K562 (cell line): ENCODE data around the gene ZNF557. TPM values are rescaled to one million over a fixed set of nuclear protein-coding genes. Genes with fewer than 3 reads are reported as not detected.

Experiments used
- ATF7 ChIP-seq: fragments of 450-650 bp; IDR thresholded peaks from 2 replicates; pipeline ENCODE4 v1.7.1; 2014; ENCODE audit warnings: mild to moderate bottlenecking, moderate library complexity
- FUS ChIP-seq: fragments of 200-400 bp; formaldehyde crosslinking; optimal IDR thresholded peaks from 2 replicates; pipeline ENCODE3; 2017; ENCODE audit warnings: low read depth, low read length
- GATAD2A ChIP-seq: fragments of 450-650 bp; IDR thresholded peaks from 2 replicates; pipeline ENCODE4 v1.6.1; 2017
- HDGF ChIP-seq: fragments of 450-650 bp; IDR thresholded peaks from 2 replicates; pipeline ENCODE4 v1.6.1; 2016
- KLF16 ChIP-seq: IDR thresholded peaks from 2 replicates; pipeline ENCODE4 v1.6.1; 2016; ENCODE audit warnings: antibody characterized with exemption
- NFIC ChIP-seq: fragments of 450-650 bp; IDR thresholded peaks from 2 replicates; pipeline ENCODE4 v1.6.1; 2017; ENCODE audit warnings: mild to moderate bottlenecking, inconsistent platforms
- PML ChIP-seq: IDR thresholded peaks from 2 replicates; pipeline ENCODE4 v1.6.1; 2012; ENCODE audit warnings: low read length, inconsistent platforms
- SP1 ChIP-seq: sonication (generic); formaldehyde crosslinking; IDR thresholded peaks from 2 replicates; pipeline ENCODE4 v1.8.1; 2022; ENCODE audit warnings: mild to moderate bottlenecking, missing genetic modification reagents
- polyA plus RNA-seq, 8 experiments: library from polyadenylated mRNA; depleted of rRNA in 4 of 8; stranded (reverse) in 5 of 8; unstranded in 3 of 8; fragments of >200 nt; fragmentation: Nextera tagmentation in 2 of 8; fragmentation: Illumina TruSeq in 1 of 8; extraction: Ambion mirVana in 2 of 8; extraction: Trizol in 1 of 8; gene quantifications; 2 replicates each; pipeline versions ENCODE4 v1.2.1 to v1.2.3, GENCODE V29; 2011 to 2014; ENCODE audit warnings: inconsistent platforms in 1 of 8, missing spikeins in 1 of 8
- total RNA-seq, 7 experiments: library from RNA; depleted of rRNA in 6 of 7; stranded (reverse); fragments of >200 nt in 6 of 7; fragmentation: Illumina TruSeq in 2 of 7; extraction: Trizol in 2 of 7; gene quantifications; 2 replicates each; pipeline versions ENCODE4 v1.2.1 to v1.2.3, GENCODE V29; 2011 to 2021; ENCODE audit warnings: low replicate concordance in 1 of 7
- TF ChIP-seq, protein P1 (sequence below), 2 experiments: fragments of 450-650 bp; IDR thresholded peaks; 2 replicates each; pipeline ENCODE4 v1.6.1; 2016
- TF ChIP-seq, protein P2 (sequence below): conservative IDR thresholded peaks from 2 replicates; pipeline ENCODE4 v1.6.1; 2011; ENCODE audit warnings: low read depth, mild to moderate bottlenecking, low read length; ENCODE audit not compliant: control insufficient read depth
- TF ChIP-seq, protein P3 (sequence below): sonication (generic); formaldehyde crosslinking; IDR thresholded peaks from 2 replicates; pipeline ENCODE4 v1.8.0; 2023; ENCODE audit warnings: mild to moderate bottlenecking, missing genetic modification reagents
- TF ChIP-seq, protein P4 (sequence below): fragments of 450-650 bp; IDR thresholded peaks from 2 replicates; pipeline ENCODE4 v1.6.1; 2018; ENCODE audit not compliant: partially characterized antibody
- TF ChIP-seq, protein P5 (sequence below): sonication (generic); formaldehyde crosslinking; IDR thresholded peaks from 2 replicates; pipeline ENCODE4 v1.8.0; 2023; ENCODE audit warnings: missing genetic modification reagents, mild to moderate bottlenecking, borderline replicate concordance

Gene ZNF557
- total and polyA plus RNA-seq, 9 of the 15 experiments (the other 6 are each of a cell fraction or from before 2014, with no cell fraction given) = 2.2 to 6.6 (median 4.4) TPM

DNA sequence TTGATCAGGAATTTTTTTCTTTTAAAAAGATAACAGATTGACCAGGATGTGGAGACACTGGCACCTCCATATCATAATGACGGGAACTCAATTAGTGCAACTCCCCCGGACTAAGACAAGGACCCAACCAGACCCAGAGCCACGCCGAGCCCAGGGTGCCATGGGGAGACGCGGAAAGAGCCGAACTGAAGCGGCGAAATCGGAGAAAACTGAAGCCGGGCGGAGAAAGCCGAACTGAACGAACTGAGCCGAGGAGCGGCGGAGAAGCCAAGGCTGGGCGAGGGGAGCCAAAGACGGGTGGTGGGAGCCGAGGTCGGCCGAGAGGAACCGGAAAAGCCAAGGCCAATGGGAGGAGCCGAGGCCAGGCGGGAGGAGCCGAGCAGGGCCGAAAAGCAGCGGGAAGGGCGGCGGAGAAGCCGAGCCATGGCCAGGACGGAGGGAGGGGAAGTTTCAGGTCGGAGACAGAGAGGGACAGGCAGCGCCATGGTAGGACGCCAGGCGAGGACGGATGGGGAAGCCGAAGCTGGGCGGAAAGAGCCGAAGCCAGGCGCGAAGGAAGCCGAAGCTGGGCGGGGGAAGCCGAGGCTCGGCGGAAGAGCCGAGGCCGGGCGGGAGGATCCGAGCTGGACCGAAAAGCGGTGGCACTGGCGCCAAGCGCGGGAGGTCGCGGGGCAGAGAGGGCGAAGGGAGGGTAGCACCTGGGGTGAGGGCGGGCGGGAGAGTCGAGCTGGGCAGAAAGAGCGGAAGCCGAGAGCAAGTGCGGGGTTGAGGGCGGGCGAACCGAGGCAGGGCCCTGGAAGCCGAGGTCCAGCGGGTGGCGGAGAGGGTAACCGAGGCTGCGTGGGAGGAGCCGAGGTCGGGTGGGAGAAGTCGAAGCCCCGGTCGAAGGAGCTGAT is 29.4 kb downstream of the ZNF557 start (continued):
- TF ChIP-seq, protein P1, sequence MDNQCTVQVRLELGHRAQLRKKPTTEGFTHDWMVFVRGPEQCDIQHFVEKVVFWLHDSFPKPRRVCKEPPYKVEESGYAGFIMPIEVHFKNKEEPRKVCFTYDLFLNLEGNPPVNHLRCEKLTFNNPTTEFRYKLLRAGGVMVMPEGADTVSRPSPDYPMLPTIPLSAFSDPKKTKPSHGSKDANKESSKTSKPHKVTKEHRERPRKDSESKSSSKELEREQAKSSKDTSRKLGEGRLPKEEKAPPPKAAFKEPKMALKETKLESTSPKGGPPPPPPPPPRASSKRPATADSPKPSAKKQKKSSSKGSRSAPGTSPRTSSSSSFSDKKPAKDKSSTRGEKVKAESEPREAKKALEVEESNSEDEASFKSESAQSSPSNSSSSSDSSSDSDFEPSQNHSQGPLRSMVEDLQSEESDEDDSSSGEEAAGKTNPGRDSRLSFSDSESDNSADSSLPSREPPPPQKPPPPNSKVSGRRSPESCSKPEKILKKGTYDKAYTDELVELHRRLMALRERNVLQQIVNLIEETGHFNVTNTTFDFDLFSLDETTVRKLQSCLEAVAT (IDR thresholded peaks at IDR 0.05) = no peak
- TF ChIP-seq PML (peak; percentile 55; the same call in 1 of the 2 replicates), KLF16 (no peak), SP1 (0 out of 2 replicates have a peak, but pooled peaks have one; percentile 17), FUS (no peak), GATAD2A (peak; percentile 99), NFIC (peak; percentile 56), HDGF (peak; percentile 70; the same call in 1 of the 2 replicates), ATF7 (peak; percentile 36; the same call in 1 of the 2 replicates)
- TF ChIP-seq, protein P2, sequence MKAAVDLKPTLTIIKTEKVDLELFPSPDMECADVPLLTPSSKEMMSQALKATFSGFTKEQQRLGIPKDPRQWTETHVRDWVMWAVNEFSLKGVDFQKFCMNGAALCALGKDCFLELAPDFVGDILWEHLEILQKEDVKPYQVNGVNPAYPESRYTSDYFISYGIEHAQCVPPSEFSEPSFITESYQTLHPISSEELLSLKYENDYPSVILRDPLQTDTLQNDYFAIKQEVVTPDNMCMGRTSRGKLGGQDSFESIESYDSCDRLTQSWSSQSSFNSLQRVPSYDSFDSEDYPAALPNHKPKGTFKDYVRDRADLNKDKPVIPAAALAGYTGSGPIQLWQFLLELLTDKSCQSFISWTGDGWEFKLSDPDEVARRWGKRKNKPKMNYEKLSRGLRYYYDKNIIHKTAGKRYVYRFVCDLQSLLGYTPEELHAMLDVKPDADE = 0 out of 2 replicates have a peak, but pooled peaks have one; percentile 37
- TF ChIP-seq, protein P3, sequence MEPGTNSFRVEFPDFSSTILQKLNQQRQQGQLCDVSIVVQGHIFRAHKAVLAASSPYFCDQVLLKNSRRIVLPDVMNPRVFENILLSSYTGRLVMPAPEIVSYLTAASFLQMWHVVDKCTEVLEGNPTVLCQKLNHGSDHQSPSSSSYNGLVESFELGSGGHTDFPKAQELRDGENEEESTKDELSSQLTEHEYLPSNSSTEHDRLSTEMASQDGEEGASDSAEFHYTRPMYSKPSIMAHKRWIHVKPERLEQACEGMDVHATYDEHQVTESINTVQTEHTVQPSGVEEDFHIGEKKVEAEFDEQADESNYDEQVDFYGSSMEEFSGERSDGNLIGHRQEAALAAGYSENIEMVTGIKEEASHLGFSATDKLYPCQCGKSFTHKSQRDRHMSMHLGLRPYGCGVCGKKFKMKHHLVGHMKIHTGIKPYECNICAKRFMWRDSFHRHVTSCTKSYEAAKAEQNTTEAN (CRISPR knock-in tag) = no peak
- TF ChIP-seq, protein P4, sequence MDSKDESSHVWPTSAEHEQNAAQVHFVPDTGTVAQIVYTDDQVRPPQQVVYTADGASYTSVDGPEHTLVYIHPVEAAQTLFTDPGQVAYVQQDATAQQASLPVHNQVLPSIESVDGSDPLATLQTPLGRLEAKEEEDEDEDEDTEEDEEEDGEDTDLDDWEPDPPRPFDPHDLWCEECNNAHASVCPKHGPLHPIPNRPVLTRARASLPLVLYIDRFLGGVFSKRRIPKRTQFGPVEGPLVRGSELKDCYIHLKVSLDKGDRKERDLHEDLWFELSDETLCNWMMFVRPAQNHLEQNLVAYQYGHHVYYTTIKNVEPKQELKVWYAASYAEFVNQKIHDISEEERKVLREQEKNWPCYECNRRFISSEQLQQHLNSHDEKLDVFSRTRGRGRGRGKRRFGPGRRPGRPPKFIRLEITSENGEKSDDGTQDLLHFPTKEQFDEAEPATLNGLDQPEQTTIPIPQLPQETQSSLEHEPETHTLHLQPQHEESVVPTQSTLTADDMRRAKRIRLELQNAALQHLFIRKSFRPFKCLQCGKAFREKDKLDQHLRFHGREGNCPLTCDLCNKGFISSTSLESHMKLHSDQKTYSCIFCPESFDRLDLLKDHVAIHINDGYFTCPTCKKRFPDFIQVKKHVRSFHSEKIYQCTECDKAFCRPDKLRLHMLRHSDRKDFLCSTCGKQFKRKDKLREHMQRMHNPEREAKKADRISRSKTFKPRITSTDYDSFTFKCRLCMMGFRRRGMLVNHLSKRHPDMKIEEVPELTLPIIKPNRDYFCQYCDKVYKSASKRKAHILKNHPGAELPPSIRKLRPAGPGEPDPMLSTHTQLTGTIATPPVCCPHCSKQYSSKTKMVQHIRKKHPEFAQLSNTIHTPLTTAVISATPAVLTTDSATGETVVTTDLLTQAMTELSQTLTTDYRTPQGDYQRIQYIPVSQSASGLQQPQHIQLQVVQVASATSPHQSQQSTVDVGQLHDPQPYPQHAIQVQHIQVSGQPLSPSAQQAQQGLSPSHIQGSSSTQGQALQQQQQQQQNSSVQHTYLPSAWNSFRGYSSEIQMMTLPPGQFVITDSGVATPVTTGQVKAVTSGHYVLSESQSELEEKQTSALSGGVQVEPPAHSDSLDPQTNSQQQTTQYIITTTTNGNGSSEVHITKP = peak; percentile 64
- TF ChIP-seq, protein P5, sequence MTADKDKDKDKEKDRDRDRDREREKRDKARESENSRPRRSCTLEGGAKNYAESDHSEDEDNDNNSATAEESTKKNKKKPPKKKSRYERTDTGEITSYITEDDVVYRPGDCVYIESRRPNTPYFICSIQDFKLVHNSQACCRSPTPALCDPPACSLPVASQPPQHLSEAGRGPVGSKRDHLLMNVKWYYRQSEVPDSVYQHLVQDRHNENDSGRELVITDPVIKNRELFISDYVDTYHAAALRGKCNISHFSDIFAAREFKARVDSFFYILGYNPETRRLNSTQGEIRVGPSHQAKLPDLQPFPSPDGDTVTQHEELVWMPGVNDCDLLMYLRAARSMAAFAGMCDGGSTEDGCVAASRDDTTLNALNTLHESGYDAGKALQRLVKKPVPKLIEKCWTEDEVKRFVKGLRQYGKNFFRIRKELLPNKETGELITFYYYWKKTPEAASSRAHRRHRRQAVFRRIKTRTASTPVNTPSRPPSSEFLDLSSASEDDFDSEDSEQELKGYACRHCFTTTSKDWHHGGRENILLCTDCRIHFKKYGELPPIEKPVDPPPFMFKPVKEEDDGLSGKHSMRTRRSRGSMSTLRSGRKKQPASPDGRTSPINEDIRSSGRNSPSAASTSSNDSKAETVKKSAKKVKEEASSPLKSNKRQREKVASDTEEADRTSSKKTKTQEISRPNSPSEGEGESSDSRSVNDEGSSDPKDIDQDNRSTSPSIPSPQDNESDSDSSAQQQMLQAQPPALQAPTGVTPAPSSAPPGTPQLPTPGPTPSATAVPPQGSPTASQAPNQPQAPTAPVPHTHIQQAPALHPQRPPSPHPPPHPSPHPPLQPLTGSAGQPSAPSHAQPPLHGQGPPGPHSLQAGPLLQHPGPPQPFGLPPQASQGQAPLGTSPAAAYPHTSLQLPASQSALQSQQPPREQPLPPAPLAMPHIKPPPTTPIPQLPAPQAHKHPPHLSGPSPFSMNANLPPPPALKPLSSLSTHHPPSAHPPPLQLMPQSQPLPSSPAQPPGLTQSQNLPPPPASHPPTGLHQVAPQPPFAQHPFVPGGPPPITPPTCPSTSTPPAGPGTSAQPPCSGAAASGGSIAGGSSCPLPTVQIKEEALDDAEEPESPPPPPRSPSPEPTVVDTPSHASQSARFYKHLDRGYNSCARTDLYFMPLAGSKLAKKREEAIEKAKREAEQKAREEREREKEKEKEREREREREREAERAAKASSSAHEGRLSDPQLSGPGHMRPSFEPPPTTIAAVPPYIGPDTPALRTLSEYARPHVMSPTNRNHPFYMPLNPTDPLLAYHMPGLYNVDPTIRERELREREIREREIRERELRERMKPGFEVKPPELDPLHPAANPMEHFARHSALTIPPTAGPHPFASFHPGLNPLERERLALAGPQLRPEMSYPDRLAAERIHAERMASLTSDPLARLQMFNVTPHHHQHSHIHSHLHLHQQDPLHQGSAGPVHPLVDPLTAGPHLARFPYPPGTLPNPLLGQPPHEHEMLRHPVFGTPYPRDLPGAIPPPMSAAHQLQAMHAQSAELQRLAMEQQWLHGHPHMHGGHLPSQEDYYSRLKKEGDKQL (CRISPR knock-in tag) = no peak
